CD4-positive, alpha-beta T cell treated with Interleukin-4 for 4 hours (primary cell): ENCODE results near the gene MAGI2.
"Not testable (repeated sequence)": the region's sequence is repeated elsewhere in the genome, so short reads cannot be mapped to it uniquely, and the experiment has no call there.

Experiments
- DNase-seq: peaks from one replicate; pipeline ENCODE4 v3.0.0-alpha.2; 2020

The MAGI2 gene

GRCh38 chr7:78317371-78317770 is 1136.1 kb downstream of the MAGI2 start:
- no peak for DNase-seq

GRCh38 chr7:78316110-78316509 is 1137.4 kb downstream of the MAGI2 start:
- no peak for DNase-seq

GRCh38 chr7:78315119-78315518 is 1138.3 kb downstream of the MAGI2 start:
- no peak for DNase-seq

GRCh38 chr7:78311181-78311580 is 1142.3 kb downstream of the MAGI2 start:
- no peak for DNase-seq

- DNase-seq: no peak
Observed at GRCh38 chr7:78307892-78308291, 1145.6 kb downstream of the MAGI2 start.

- DNase-seq: no peak
Observed at GRCh38 chr7:78306634-78307033, 1146.8 kb downstream of the MAGI2 start.

GRCh38 chr7:78301407-78301806 is 1152.1 kb downstream of the MAGI2 start:
- no peak for DNase-seq

GRCh38 chr7:78299088-78299487 is 1154.4 kb downstream of the MAGI2 start:
- DNase-seq: no peak

GRCh38 chr7:78296644-78297371 is 1156.7 kb downstream of the MAGI2 start:
- DNase-seq: no peak

- no peak for DNase-seq
Observed at GRCh38 chr7:78296046-78296597, 1157.3 kb downstream of the MAGI2 start.

- DNase-seq: not testable (repeated sequence)
Observed at GRCh38 chr7:78289471-78289870, 1164.0 kb downstream of the MAGI2 start.

- DNase-seq: no peak
Observed at GRCh38 chr7:78284945-78285344, 1168.5 kb downstream of the MAGI2 start.

- DNase-seq: no peak
Observed at GRCh38 chr7:78280276-78280675, 1173.2 kb downstream of the MAGI2 start.

- no peak for DNase-seq
Observed at GRCh38 chr7:78279457-78279856, 1174.0 kb downstream of the MAGI2 start.

GRCh38 chr7:78279032-78279431 is 1174.4 kb downstream of the MAGI2 start:
- DNase-seq: no peak

GRCh38 chr7:78267141-78267540 is 1186.3 kb downstream of the MAGI2 start:
- no peak for DNase-seq

- no peak for DNase-seq
Observed at GRCh38 chr7:78265486-78265885, 1188.0 kb downstream of the MAGI2 start.

- no peak for DNase-seq
Observed at GRCh38 chr7:78265071-78265470, 1188.4 kb downstream of the MAGI2 start.

GRCh38 chr7:78264105-78264504 is 1189.4 kb downstream of the MAGI2 start:
- no peak for DNase-seq

GRCh38 chr7:78261739-78262138 is 1191.7 kb downstream of the MAGI2 start:
- DNase-seq: no peak

- no peak for DNase-seq
Observed at GRCh38 chr7:78261302-78261701, 1192.2 kb downstream of the MAGI2 start.

- no peak for DNase-seq
Observed at GRCh38 chr7:78260826-78261225, 1192.6 kb downstream of the MAGI2 start.

- DNase-seq: no peak
Observed at GRCh38 chr7:78254726-78255055, 1198.8 kb downstream of the MAGI2 start.

- DNase-seq: no peak
Observed at GRCh38 chr7:78253850-78254725, 1199.4 kb downstream of the MAGI2 start.
